Stomach smooth muscle (tissue), 2 donors: Measurements from ENCODE around the gene ZNF534.

Experiments
- H3K27ac ChIP-seq: one replicate; pipeline ENCODE4 v1.7.0; 2013; ENCODE audit warnings: mild to moderate bottlenecking, low read length, inconsistent platforms
- H3K27me3 ChIP-seq, 2 donors: one replicate each; pipeline ENCODE4 v1.7.0; 2013; ENCODE audit warnings: low read length in 2 of 2; ENCODE audit not compliant: insufficient read depth in 2 of 2, control insufficient read depth in 1 of 2
- H3K36me3 ChIP-seq, 2 donors: one replicate each; pipeline ENCODE4 v1.7.0; 2013; ENCODE audit warnings: low read length in 2 of 2; ENCODE audit not compliant: control insufficient read depth in 2 of 2, insufficient read depth in 2 of 2
- H3K4me1 ChIP-seq: one replicate; pipeline ENCODE4 v1.7.0; 2013; ENCODE audit warnings: low read length; ENCODE audit not compliant: control insufficient read depth, insufficient read depth
- H3K4me3 ChIP-seq, 2 donors: one replicate each; pipeline ENCODE4 v1.7.0; 2013; ENCODE audit warnings: low read length in 2 of 2
- H3K9ac ChIP-seq, 2 donors: one replicate each; pipeline ENCODE4 v1.7.0; 2013; ENCODE audit warnings: low read length in 2 of 2, mild to moderate bottlenecking in 1 of 2
- H3K9me3 ChIP-seq, 2 donors: one replicate each; pipeline ENCODE4 v1.7.0; 2013; ENCODE audit warnings: low read length in 2 of 2; ENCODE audit not compliant: control insufficient read depth in 2 of 2
- donor health status: healthy.
- donor health status: Pancreatic carcinoma.

The ZNF534 gene

DNA sequence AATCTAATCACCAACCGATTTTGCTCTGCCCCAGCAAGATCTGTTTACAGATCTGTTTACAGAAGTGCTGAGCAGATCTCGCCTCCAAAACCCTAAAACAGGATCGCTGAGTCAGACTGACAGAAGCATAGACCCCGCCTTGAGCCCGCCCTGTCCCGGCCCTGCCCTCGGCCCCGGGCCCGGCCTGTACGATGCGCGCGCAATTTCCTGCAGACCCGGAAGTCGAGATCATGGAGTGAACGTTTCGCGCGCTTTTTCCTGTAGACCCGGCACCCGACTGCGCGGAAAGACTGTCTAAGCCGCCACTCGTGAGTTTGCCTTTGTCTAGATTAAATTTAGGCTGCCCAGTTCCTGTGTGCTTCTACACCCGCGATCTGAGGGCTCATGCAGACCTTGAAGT is at the start of gene ZNF534:
ZNF534 (plus strand) TSS at position 212 of the 400 bp plus-strand sequence. CDS start 2,327 bp downstream, outside the sequence.
- no peak within 1 kb of the TSS for H3K9ac ChIP-seq
- H3K36me3 ChIP-seq = peaks cover 4 to 9% of the 10 kb centered on the region in 2 donors
- H3K4me3 ChIP-seq = no peak within 1 kb of the TSS
- H3K27ac ChIP-seq = no peak within 1 kb of the TSS
- H3K9me3 ChIP-seq = peaks cover 10 to 22% of the 10 kb centered on the region in 2 donors
- no peaks in the 10 kb centered on the region for H3K27me3 ChIP-seq
- H3K4me1 ChIP-seq = no peaks in the 10 kb centered on the region

DNA sequence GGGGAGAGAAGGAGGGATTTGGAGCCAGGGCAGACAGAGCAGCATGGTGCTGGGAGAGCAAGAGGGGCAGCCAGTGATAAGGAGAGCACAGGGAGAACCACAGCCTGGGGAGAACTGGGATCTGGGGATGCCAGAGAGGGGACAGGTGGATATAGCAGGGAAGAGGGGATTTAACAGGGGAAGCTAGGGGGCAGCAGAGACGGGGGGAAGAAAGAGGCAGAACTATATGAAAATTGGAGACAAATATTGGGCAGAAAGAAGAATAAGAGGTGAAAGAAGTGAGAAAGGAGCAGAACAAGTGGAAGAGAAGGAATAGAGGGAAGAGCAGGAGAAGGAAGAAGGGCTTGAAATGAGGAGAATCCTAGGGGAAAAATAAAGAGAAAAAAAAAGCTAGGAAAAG is 37.8 kb upstream of the ZNF534 start:
- peaks cover 3 to 13% of the 10 kb centered on the region in 2 donors for H3K9me3 ChIP-seq
- no peak overlapping the region for H3K9ac ChIP-seq
- H3K27me3 ChIP-seq = no peaks in the 10 kb centered on the region
- H3K4me3 ChIP-seq = no peak overlapping the region
- H3K4me1 ChIP-seq = no peaks in the 10 kb centered on the region
- H3K27ac ChIP-seq = no peak overlapping the region
- peaks cover 10 to 17% of the 10 kb centered on the region in 2 donors for H3K36me3 ChIP-seq

DNA sequence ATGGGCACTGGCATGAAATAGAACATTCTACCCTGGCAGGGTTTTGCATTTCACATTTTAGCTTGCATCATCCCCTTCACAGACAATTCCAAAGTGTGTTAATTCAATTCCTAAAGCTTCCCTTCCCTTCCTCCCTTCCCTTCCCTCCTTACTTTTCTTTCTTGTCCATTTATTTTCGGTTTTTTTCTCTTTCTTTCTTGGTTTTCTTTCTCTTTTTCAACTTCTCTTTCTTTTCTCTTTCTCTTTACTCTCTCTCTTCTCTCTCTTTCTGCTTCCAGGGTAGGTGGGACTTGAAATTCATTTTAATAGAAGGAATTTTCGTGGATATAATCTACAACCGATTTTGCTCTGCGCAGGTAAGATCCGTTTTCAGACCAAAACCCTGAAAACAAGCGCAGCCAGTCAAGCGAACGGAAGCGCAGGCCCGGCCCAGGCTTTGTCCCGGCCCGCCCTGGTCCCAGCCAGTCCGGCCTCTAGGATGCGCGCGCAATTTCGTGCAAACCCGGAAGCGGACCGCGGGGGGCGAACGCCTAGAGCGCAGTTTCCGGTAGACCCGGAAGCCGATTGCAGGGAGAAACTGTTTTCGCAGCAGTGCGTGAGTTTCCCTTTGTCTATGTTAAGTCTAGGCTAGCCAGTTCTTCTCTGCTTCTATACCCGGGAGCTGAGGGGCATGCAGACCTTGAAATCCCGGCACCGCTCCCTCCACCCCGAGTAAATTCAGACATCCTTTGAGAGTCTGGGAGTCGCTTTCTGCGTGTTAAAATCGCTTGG is 31.5 kb upstream of the ZNF534 start, which contains the start of gene ZNF528:
ZNF528 (plus strand) TSS at position 540 of the 771 bp plus-strand sequence. CDS start 4,165 bp downstream, outside the sequence.
- Histone ChIP-seq H3K36me3 (peaks cover 20 to 34% of the 10 kb centered on the region in 2 donors), H3K27me3 (no peaks in the 10 kb centered on the region), H3K9ac (peak within 1 kb of the TSS; percentile 89 to 91), H3K4me3 (peak within 1 kb of the TSS; percentile 97 to 98), H3K4me1 (peaks cover 12% of the 10 kb centered on the region), H3K27ac (peak within 1 kb of the TSS; percentile 55), H3K9me3 (peaks cover 3 to 8% of the 10 kb centered on the region in 2 donors)

DNA sequence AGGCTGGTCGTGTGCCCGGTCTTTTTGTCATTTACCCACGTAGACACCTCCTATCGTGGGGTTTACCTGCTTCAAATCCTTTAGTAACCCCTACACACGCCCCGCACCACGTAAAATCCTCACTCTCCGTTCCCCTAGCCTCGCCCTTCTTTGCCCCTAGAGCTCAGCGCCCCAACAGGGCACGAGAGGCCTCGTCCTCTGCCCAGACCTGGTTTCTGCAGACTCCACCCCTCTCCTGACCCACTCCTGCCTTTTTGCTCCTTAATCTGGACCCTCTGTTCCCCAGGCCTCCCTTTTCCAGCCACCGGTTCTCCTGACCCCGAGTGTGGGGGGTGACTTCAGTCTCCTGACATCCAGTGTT is 30.9 kb upstream of the ZNF534 start:
- Histone ChIP-seq H3K9ac (peak overlapping the region; percentile 89 to 91), H3K4me3 (peak overlapping the region; percentile 97 to 98), H3K36me3 (peaks cover 21 to 40% of the 10 kb centered on the region in 2 donors), H3K27me3 (no peaks in the 10 kb centered on the region), H3K4me1 (peaks cover 12% of the 10 kb centered on the region), H3K27ac (peak overlapping the region; percentile 55), H3K9me3 (peaks cover 3 to 9% of the 10 kb centered on the region in 2 donors)

DNA sequence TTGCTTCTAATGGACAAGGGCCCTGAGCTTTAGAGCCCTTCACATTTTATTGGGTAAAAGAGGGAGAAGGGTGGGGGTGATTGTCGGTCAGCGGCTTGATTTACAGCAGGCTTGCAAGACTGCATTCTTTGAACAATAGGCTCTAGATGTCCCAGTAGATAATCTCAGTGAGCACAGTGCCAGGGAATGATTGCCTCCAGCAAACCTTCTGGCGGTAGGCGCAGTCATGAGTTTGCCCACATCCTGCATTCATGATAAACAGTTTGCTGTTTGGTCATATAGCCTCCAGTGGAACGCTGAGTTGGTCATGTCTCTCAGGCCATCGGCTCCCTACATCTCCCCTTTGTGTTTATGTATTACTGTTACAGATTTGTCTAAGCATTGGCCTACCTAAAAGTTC is 18.7 kb upstream of the ZNF534 start:
- H3K27ac ChIP-seq = no peak overlapping the region
- peaks cover 78 to 85% of the 10 kb centered on the region in 2 donors for H3K36me3 ChIP-seq
- H3K4me1 ChIP-seq = no peaks in the 10 kb centered on the region
- H3K9me3 ChIP-seq = peaks cover 35 to 44% of the 10 kb centered on the region in 2 donors
- H3K27me3 ChIP-seq = no peaks in the 10 kb centered on the region
- no peak overlapping the region for H3K9ac ChIP-seq
- no peak overlapping the region for H3K4me3 ChIP-seq

DNA sequence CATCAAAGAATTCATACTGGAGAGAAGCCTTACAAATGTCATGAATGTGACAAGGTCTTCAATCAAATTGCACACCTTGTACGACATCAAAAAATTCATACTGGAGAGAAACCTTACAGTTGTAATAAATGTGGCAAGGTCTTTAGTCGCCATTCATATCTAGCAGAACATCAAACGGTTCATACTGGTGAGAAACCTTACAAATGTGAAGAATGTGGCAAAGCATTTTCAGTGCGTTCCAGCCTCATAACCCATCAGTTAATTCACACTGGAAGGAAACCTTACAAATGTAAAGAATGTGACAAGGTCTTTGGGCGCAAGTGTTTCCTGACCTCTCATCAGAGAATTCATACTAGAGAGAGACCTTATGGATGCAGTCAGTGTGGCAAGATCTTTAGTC is 13.2 kb upstream of the ZNF534 start:
- Histone ChIP-seq H3K4me3 (no peak overlapping the region), H3K27me3 (no peaks in the 10 kb centered on the region), H3K27ac (no peak overlapping the region), H3K9me3 (peaks cover 57 to 69% of the 10 kb centered on the region in 2 donors), H3K9ac (no peak overlapping the region), H3K36me3 (peaks cover 33 to 34% of the 10 kb centered on the region in 2 donors), H3K4me1 (no peaks in the 10 kb centered on the region)

DNA sequence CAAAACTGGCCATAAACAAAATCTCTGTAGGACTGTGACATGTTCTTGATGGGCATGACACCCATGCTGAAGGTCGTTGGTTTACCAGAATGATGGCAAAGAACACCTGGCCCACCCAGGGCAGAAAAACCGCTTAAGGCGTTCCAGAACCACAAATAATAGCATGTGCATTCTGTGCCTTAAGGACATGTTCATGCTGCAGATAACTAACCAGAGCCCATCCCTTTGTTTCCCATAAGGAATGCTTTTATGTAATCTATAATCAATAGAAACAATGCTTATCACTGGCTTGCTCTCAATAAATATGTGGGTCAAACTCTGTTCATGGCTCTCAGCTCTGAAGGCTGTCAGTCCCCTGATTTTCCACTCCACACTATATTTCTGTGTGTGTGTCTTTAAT is 13.2 kb downstream of the ZNF534 start:
- H3K4me3 ChIP-seq = no peak overlapping the region
- no peaks in the 10 kb centered on the region for H3K4me1 ChIP-seq
- H3K9me3 ChIP-seq = peaks cover 16 to 27% of the 10 kb centered on the region in 2 donors
- no peaks in the 10 kb centered on the region for H3K27me3 ChIP-seq
- no peak overlapping the region for H3K9ac ChIP-seq
- H3K36me3 ChIP-seq = peaks cover 0 to 4% of the 10 kb centered on the region in 2 donors
- no peak overlapping the region for H3K27ac ChIP-seq

DNA sequence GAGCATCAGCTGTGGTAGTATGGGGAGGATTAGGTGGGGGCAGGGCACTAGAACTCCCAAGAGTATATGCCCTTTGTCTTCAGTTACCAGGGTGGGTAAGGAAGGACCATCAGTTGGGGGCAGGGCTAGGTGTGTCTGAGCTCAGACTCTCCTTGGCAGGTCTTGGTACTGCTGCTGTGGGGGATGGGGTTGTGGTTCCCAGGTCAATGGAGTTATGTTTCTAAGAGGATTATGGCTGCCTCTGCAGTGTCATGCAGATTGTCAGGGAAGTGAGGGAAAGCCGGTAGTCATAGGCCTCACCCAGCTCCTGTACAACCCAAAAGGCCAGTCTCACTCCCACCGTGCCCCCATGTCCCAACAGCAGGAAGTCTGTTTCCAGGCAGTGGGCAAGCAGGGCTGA is 15.6 kb downstream of the ZNF534 start:
- Histone ChIP-seq H3K36me3 (no peaks in the 10 kb centered on the region), H3K9me3 (peaks cover 7 to 17% of the 10 kb centered on the region in 2 donors), H3K27me3 (no peaks in the 10 kb centered on the region), H3K4me3 (no peak overlapping the region), H3K9ac (no peak overlapping the region), H3K4me1 (no peaks in the 10 kb centered on the region), H3K27ac (no peak overlapping the region)

DNA sequence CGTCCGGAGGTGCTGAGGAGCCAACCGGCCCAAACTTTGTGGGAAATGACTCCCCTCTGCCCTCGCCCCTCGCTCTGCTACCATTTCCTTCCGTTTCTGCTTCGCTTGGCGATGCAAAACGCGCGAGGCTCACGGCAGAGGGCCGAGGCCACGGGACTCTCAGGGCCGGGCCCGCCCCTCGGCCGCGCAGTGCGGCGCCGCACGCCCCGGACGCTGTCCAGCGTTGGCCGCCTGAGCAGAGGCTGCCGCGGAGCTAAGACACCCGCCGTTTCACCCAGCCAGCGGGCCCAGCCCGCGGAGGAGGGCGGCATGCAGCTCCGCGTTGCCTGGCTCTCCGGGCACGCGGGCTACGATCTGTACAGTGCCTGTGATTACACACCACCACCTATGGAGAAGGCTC is 22.3 kb downstream of the ZNF534 start:
- Histone ChIP-seq H3K27me3 (no peaks in the 10 kb centered on the region), H3K4me3 (no peak overlapping the region), H3K9me3 (peaks cover 12 to 30% of the 10 kb centered on the region in 2 donors), H3K36me3 (peaks cover 0 to 6% of the 10 kb centered on the region in 2 donors), H3K27ac (no peak overlapping the region), H3K4me1 (peaks cover 2% of the 10 kb centered on the region), H3K9ac (no peak overlapping the region)

DNA sequence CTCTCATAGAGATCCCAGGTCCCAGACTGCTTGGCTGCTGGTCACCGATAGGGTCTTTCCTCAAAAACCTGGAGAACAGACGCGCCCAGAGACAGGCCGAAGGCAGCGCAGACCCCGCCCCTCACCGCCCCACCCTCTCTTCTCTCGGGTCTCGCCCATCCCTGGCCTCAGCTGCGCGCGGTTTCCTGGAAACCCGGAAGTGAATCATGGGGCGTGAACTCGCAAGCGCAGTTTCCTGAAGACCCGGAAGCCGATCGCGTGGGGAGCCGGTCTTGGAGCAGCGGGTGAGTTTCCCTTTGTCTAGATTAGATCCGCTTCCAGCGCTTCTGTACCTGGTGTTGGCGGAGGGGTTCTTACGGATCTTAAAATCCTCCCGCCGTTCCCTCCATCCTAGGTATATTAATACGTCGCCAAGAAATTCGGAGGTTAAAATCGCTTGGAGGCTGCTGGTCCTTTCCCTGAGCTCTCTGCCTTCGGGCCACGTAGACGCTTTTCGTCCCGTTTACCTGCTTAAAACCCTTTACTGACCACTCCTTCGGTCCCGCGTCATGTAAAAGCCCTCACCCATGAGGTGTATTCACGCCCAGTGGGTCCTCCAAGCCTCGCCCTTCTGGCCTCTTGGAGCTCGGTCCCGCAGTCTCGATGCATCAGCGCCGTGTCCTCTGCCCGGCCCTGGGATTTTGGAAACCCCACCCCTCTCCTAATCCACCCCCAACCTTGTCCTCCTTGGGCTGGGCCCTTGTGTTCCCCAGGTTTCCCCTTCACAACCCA is 24.6 kb downstream of the ZNF534 start, which contains the start of gene ZNF578:
ZNF578 (plus strand) TSS at position 230 of the 771 bp plus-strand sequence. CDS start 48,293 bp downstream, outside the sequence.
- H3K27me3 ChIP-seq = no peaks in the 10 kb centered on the region
- H3K4me3 ChIP-seq = peak within 1 kb of the TSS; percentile 89 to 94
- H3K9ac ChIP-seq = peak within 1 kb of the TSS; percentile 63 to 71
- peaks cover 2% of the 10 kb centered on the region for H3K4me1 ChIP-seq
- peaks cover 24 to 42% of the 10 kb centered on the region in 2 donors for H3K9me3 ChIP-seq
- no peak within 1 kb of the TSS for H3K27ac ChIP-seq
- peaks cover 15 to 23% of the 10 kb centered on the region in 2 donors for H3K36me3 ChIP-seq
